HG03354 (cell line): ENCODE measurements around the gene SLC7A10.

ENCODE experiments used
- ATAC-seq: cut with Tn5 transposase; IDR thresholded peaks from one replicate; pipeline ENCODE4 v1.9.1; 2021; ENCODE audit warnings: mild to moderate bottlenecking; ENCODE audit not compliant: unreplicated experiment, poor library complexity, severe bottlenecking

SLC7A10 gene

DNA sequence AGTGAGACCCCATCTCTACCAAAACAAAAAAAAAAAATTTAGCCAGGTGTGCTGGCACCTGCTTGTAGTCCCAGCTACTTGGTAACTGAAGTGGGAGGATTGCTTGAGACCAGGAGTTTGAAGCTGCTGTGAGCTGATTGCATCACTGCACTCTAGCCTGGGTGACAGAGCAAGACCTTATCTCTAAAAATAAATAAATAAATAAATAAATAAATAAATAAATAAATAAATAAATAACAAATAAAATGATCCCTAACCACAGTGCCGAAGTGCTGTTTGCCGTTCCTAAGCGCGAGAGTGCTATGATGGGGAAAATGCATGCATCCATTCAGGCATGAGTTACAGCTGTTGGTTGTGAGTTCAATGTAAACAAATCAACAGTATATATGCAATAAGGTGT lies 66.5 kb downstream of the SLC7A10 start:
- ATAC-seq = no peak
